Endothelial cell of umbilical vein (primary cell): Measurements from ENCODE around the gene COMT. TPM values are rescaled to one million over a fixed set of nuclear protein-coding genes. Genes with fewer than 3 reads are reported as not detected.

ENCODE experiments used
- BruUV-seq: library from RNA; stranded (reverse); fragments of 400-500 nt; replicated peaks from 2 replicates; lab custom pipeline; 2021; lab: Mats Ljungman, UMichigan
- CTCF ChIA-PET: fragments of 300-600, 350-600 bp; sonication (Branson Sonifier 250); formaldehyde crosslinking; loops from one replicate; lab custom pipeline; 2021; ENCODE audit warnings: antibody characterized with exemption, inconsistent platforms; lab: Charles Lee
- POLR2A ChIA-PET: fragments of 300-600, 350-600 bp; sonication (Branson Sonifier 250); formaldehyde crosslinking; loops from one replicate; lab custom pipeline; 2021; ENCODE audit warnings: antibody characterized with exemption, inconsistent platforms; lab: Charles Lee
- DNase-seq: peaks from one replicate; pipeline ENCODE4 v3.0.0-alpha.2; 2011; ENCODE audit warnings: low read depth, low spot score
- FAIRE-seq: peaks from 2 replicates; lab custom pipeline; 2011; peaks lifted over from hg19 to GRCh38; lab: Jason Lieb, UNC
- H2AFZ ChIP-seq: 2 replicates; pipeline ENCODE4 v1.6.0; 2012; ENCODE audit warnings: low read depth, low read length, control low read depth, inconsistent platforms
- H3K27ac ChIP-seq: 2 replicates; pipeline ENCODE4 v1.5.1; 2011; ENCODE audit warnings: low read depth, mild to moderate bottlenecking, control low read depth, low read length, moderate library complexity; ENCODE audit not compliant: insufficient read depth
- H3K27me3 ChIP-seq, 2 experiments: 2 replicates each; pipeline versions ENCODE4 v1.6.0 to v1.6.1; 2011; ENCODE audit warnings: low read length in 2 of 2, mixed read lengths in 1 of 2; ENCODE audit not compliant: control insufficient read depth in 2 of 2, insufficient read depth in 2 of 2
- H3K36me3 ChIP-seq, 2 experiments: 2 replicates in 1 of 2; 3 replicates in 1 of 2; pipeline ENCODE4 v1.5.1; 2011; ENCODE audit warnings: low read length in 2 of 2, mild to moderate bottlenecking in 1 of 2, moderate library complexity in 1 of 2; ENCODE audit not compliant: control insufficient read depth in 2 of 2, insufficient read depth in 2 of 2; ENCODE audit errors: extremely low read depth in 1 of 2
- H3K4me1 ChIP-seq: 3 replicates; pipeline ENCODE4 v1.5.1; 2011; ENCODE audit warnings: mild to moderate bottlenecking, low read length; ENCODE audit not compliant: control insufficient read depth, insufficient read depth; ENCODE audit errors: extremely low read depth
- H3K4me2 ChIP-seq: 2 replicates; pipeline ENCODE4 v1.6.1; 2011; ENCODE audit warnings: low read length, control low read depth, mixed read lengths; ENCODE audit not compliant: insufficient read depth
- H3K4me3 ChIP-seq, 3 experiments: fragments of 200-600 bp in 1 of 3; sonication (generic), shearing (Covaris generic) in 1 of 3; replicated peaks in 1 of 3; 2 replicates each; pipeline ENCODE4 v1.5.1; 2011 to 2016; ENCODE audit warnings: control low read depth in 3 of 3, low read length in 3 of 3, mild to moderate bottlenecking in 2 of 3, inconsistent platforms in 1 of 3, low read depth in 1 of 3, moderate library complexity in 1 of 3; ENCODE audit not compliant: insufficient read depth in 1 of 3
- H3K79me2 ChIP-seq: 2 replicates; pipeline ENCODE4 v1.6.0; 2012; ENCODE audit warnings: low read length, inconsistent platforms; ENCODE audit not compliant: control insufficient read depth, insufficient read depth
- H3K9ac ChIP-seq: replicated peaks from 2 replicates; pipeline ENCODE3; 2011; ENCODE audit warnings: low read length, control low read depth; ENCODE audit not compliant: insufficient read depth; ENCODE audit errors: extremely low read depth
- H3K9me1 ChIP-seq: replicated peaks from 3 replicates; pipeline ENCODE4 v1.6.0; 2011; ENCODE audit warnings: mild to moderate bottlenecking, low read length; ENCODE audit not compliant: control insufficient read depth, insufficient read depth; ENCODE audit errors: extremely low read depth
- H3K9me3 ChIP-seq: replicated peaks from 2 replicates; pipeline ENCODE4 v1.5.1; 2012; ENCODE audit warnings: low read length, inconsistent platforms; ENCODE audit not compliant: control insufficient read depth, insufficient read depth
- H4K20me1 ChIP-seq: replicated peaks from 2 replicates; pipeline ENCODE3; 2011; ENCODE audit warnings: mild to moderate bottlenecking, low read length; ENCODE audit not compliant: control insufficient read depth, insufficient read depth; ENCODE audit errors: extremely low read depth
- EZH2 ChIP-seq: IDR thresholded peaks from 2 replicates; pipeline ENCODE4 v1.6.1; 2012; ENCODE audit warnings: borderline replicate concordance, low read depth, mild to moderate bottlenecking, moderate library complexity, low read length, inconsistent platforms; ENCODE audit not compliant: severe bottlenecking
- FOS ChIP-seq: IDR thresholded peaks from 2 replicates; pipeline ENCODE4 v1.6.1; 2011; ENCODE audit warnings: mild to moderate bottlenecking, low read length, moderate library complexity, borderline replicate concordance; ENCODE audit not compliant: insufficient read depth
- GATA2 ChIP-seq: IDR thresholded peaks from 2 replicates; pipeline ENCODE4 v1.7.0; 2011; ENCODE audit warnings: low read depth, mild to moderate bottlenecking, moderate library complexity, mixed read lengths, low read length; ENCODE audit not compliant: insufficient read length, insufficient read depth
- JUN ChIP-seq: IDR thresholded peaks from 2 replicates; pipeline ENCODE4 v1.6.1; 2011; ENCODE audit warnings: borderline replicate concordance, low read depth; ENCODE audit not compliant: insufficient read length, insufficient read depth
- MYC ChIP-seq: IDR thresholded peaks from one replicate; pipeline ENCODE4 v1.6.1; 2011; ENCODE audit warnings: mild to moderate bottlenecking, low read depth, low read length
- POLR2A ChIP-seq: IDR thresholded peaks from 2 replicates; pipeline ENCODE4 v1.6.1; 2012; ENCODE audit warnings: low read depth, mild to moderate bottlenecking, control low read depth, low read length
- POLR2AphosphoS5 ChIP-seq: IDR thresholded peaks from 2 replicates; pipeline ENCODE4 v1.6.1; 2012; ENCODE audit warnings: low read depth, mild to moderate bottlenecking, control low read depth, low read length, moderate library complexity; ENCODE audit not compliant: insufficient read depth
- dilution Hi-C: fragments of 300-500 bp; cut with MboI; formaldehyde crosslinking; loops from one replicate; pipeline ENCODE4 v1.15.0; 2019; ENCODE audit warnings: low sequenced_read_pairs; ENCODE audit not compliant: extremely low pct_ligation_motif_present
- intact Hi-C: fragments of 100-400 bp; cut with micrococcal nuclease; formaldehyde crosslinking; loops from one replicate; pipeline ENCODE4 v1.10.0; 2022
- polyA plus RNA-seq, 4 experiments: library from polyadenylated mRNA; depleted of rRNA in 3 of 4; stranded (reverse) in 3 of 4; unstranded in 1 of 4; fragments of >200 nt; gene quantifications; 2 replicates each; pipeline versions ENCODE4 v1.2.1 to v1.2.3, GENCODE V29; 2011 to 2012; ENCODE audit warnings: missing spikeins in 1 of 4
- total RNA-seq: library from RNA; stranded (reverse); gene quantifications from 2 replicates; pipeline ENCODE4 v1.2.3, GENCODE V29; 2021
- TF ChIP-seq, protein P1 (sequence below), 2 donors: IDR thresholded peaks; 1 replicate in 1 of 2; 2 replicates in 1 of 2; pipeline ENCODE4 v1.5.1; 2011; ENCODE audit warnings: low read length in 2 of 2, mild to moderate bottlenecking in 2 of 2, moderate library complexity in 2 of 2, control low read depth in 1 of 2, inconsistent platforms in 1 of 2, low read depth in 1 of 2; ENCODE audit not compliant: insufficient read depth in 1 of 2; ENCODE audit errors: extremely low read depth in 1 of 2
- TF ChIP-seq, protein P2 (sequence below): IDR thresholded peaks from 2 replicates; pipeline ENCODE4 v1.6.1; 2011; ENCODE audit not compliant: insufficient read depth, insufficient read length

COMT gene
- total and polyA plus RNA-seq, 2 donors (not counting 3 experiments of a cell fraction or from before 2014, with no cell fraction given), result 221 to 537 TPM

DNA sequence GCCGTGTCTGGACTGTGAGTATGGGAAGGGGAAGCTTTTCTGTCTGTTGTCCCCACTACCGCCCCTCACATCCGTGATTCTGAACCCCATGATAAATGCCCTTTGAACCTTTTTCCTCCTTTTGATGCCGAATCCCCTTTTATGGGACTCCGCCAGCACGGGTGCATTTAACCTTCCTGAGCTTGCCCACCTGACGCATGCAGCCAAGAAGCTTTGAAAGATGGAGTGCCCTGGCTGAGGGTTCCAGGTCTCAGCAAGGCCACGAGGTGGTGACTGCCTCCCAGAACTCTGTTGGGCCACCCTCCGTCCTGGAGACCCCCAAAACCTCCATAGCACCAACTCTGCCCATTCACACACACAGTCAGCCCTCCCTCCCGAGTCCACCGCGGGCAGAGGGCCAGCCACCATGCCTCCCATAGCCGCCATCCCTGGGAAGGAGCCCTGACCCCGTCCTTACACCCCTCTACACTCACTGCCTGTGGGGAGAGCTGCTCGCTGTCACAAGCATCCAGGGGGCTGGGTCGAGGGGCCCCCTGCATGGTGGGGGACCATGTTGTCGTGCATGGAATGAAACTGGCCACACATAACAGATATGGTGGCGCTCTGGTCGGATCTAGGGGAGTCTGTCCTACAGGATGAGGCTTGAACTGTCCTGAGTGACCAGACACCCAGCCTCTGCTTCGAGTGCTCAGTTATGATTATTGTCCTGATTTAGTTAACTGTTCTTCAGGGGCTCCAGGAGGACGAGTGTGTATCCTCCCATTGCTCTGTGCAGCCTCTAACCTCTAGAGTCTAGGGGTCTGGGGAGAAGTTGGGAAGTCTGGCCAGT is 822 bp upstream of the COMT start:
- H3K9me1 ChIP-seq, result no peaks in the 10 kb centered on the region
- H4K20me1 ChIP-seq, result no peaks in the 10 kb centered on the region
- peak overlapping the region; percentile 88 for H3K9ac ChIP-seq
- H3K4me1 ChIP-seq, result peaks cover 41% of the 10 kb centered on the region
- peak overlapping the region; percentile 87 for H2AFZ ChIP-seq
- dilution Hi-C loops, result no loop called here
- CTCF ChIA-PET, result interaction anchor here (0.8 to 2.6 kb wide), 2 partner anchors 13 to 211 kb away, joined by 3 to 15 read pairs; no protein-coding TSS in a partner anchor
- FAIRE-seq (no peak), DNase-seq (no peak)
- no peaks in the 10 kb centered on the region for H3K9me3 ChIP-seq
- H3K27ac ChIP-seq, result peak overlapping the region; percentile 84
- peak overlapping the region; percentile 45 to 86 (median 83) for H3K4me3 ChIP-seq
- no TSS peak for BruUV-seq
- intact Hi-C loops, result no loop called here
- H3K79me2 ChIP-seq, result peaks cover 48% of the 10 kb centered on the region
- peak overlapping the region; percentile 76 for H3K4me2 ChIP-seq
- H3K36me3 ChIP-seq, result no peaks in the 10 kb centered on the region
- POLR2A ChIA-PET, result interaction anchor here (2.6 kb wide), 1 partner anchor 14 kb away, joined by 7 read pairs; no protein-coding TSS in a partner anchor
- no peak for TF ChIP-seq POLR2A
- TF ChIP-seq EZH2, result no peak
- no peak for TF ChIP-seq FOS
- no peak for TF ChIP-seq JUN
- TF ChIP-seq POLR2AphosphoS5, result no peak
- TF ChIP-seq, protein P1, sequence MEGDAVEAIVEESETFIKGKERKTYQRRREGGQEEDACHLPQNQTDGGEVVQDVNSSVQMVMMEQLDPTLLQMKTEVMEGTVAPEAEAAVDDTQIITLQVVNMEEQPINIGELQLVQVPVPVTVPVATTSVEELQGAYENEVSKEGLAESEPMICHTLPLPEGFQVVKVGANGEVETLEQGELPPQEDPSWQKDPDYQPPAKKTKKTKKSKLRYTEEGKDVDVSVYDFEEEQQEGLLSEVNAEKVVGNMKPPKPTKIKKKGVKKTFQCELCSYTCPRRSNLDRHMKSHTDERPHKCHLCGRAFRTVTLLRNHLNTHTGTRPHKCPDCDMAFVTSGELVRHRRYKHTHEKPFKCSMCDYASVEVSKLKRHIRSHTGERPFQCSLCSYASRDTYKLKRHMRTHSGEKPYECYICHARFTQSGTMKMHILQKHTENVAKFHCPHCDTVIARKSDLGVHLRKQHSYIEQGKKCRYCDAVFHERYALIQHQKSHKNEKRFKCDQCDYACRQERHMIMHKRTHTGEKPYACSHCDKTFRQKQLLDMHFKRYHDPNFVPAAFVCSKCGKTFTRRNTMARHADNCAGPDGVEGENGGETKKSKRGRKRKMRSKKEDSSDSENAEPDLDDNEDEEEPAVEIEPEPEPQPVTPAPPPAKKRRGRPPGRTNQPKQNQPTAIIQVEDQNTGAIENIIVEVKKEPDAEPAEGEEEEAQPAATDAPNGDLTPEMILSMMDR (IDR thresholded peaks at IDR 0.05; ENCODE audit: extremely low read depth in 1 of 2, insufficient read depth in 1 of 2, low read depth in 1 of 2, low read length in 2 of 2), result no peak
- TF ChIP-seq, protein P2, sequence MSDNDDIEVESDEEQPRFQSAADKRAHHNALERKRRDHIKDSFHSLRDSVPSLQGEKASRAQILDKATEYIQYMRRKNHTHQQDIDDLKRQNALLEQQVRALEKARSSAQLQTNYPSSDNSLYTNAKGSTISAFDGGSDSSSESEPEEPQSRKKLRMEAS, result no peak
- no peak for TF ChIP-seq MYC
- no peak for TF ChIP-seq GATA2
- no peaks in the 10 kb centered on the region for H3K27me3 ChIP-seq
